HG03196 (cell line): ENCODE measurements around the gene RPS28.
A peak's percentile ranks its signal among the peaks of the same experiment; 100 is the strongest.
"Not testable (repeated sequence)": the region's sequence is repeated elsewhere in the genome, so short reads cannot be mapped to it uniquely, and the experiment has no call there.

ENCODE experiments used
- ATAC-seq: cut with Tn5 transposase; IDR thresholded peaks from one replicate; pipeline ENCODE4 v1.9.1; 2021; ENCODE audit not compliant: unreplicated experiment

Gene RPS28

GRCh38 chr19:8321067-8321985, at the start of gene RPS28, which contains the start of gene NDUFA7:
Gene RPS28 (plus strand): TSS chr19:8321496. CDS start chr19:8321531, 35 bp downstream.
Gene NDUFA7 (minus strand): TSS chr19:8321375. CDS start chr19:8321358, 17 bp downstream.
- peak; percentile 88 for ATAC-seq

- ATAC-seq = not testable (repeated sequence)
Observed at GRCh38 chr19:8276508-8276907, 44.8 kb upstream of the RPS28 start.

DNA sequence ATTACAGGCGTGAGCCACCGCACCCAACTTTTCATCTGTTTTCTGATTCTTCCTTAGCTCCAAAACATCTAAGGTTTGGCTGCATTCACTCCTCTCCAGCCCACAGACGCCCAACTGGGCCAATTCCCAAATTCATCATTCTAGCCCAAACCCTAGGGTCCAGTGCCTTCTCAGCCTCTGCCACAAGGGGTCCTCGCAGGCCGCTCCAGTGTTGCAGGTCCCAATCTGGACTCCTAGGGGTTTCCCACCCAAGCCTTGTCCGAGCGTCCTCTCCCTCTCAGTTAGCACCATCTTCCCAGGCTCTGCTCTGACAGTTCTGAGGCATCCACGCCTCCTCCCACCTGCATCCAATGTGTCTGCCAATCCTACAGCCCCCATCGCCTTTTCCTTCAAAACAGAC, 30.0 kb upstream of the RPS28 start:
- ATAC-seq = not testable (repeated sequence)

- no peak for ATAC-seq
Observed at GRCh38 chr19:8302357-8302691, 19.0 kb upstream of the RPS28 start.

- ATAC-seq = no peak
Observed at GRCh38 chr19:8302734-8303133, 18.6 kb upstream of the RPS28 start.

- ATAC-seq = no peak
Observed at GRCh38 chr19:8304841-8305621, 16.3 kb upstream of the RPS28 start.

DNA sequence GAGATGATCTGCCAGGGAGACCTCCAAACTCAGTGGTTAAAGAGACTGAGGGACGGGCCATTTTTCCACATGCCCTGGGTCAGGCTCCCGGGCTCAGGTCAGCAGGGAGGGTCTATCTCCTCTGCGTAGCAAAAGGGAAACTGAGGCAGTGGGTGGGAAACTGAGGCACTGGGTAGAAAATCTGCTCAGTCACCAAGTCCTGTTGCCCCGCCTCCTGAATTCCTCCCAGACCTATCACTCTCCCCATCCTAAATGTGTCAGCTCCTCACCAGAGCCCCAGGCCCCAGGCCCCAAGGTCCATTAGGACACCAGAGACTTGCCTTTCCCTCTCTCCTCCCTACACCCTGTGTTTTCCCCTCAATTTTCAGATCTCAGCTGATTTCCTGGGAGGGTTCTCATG, 15.5 kb upstream of the RPS28 start:
- no peak for ATAC-seq

GRCh38 chr19:8306235-8307054, 14.9 kb upstream of the RPS28 start:
- ATAC-seq = no peak

DNA sequence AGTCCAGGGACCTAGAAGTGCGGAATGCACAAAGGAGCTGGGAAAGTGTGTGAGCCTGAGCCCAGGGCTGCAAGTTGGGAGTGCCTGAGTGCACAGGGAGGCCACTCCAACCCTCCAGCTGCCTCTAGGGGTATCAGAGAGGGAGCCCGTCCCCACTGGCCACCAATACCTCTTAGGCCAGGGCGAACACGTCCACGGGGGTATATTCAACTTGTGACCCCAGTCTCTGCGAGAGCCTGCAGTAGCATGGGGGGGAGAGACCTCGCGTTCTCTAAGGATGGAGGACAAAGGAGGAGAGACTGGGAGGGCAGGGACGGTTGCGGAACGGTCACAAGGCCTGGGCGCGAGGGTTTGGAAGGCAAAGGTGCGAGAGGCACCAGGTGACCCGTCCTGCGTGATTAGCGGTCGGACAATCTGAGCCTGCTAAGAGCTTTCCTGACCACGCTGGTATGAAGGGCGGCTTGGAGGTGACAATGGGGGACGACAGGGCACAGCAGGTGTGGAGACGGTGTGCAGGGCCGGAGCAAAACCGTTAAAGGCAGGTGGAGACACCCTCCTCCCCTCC, 13.8 kb upstream of the RPS28 start:
- ATAC-seq = no peak

- ATAC-seq = peak; percentile 75
Observed at GRCh38 chr19:8307965-8308866, 13.1 kb upstream of the RPS28 start, which contains the start of gene CD320. Gene CD320 (minus strand): TSS chr19:8308358. CDS start chr19:8308290, 68 bp downstream.

DNA sequence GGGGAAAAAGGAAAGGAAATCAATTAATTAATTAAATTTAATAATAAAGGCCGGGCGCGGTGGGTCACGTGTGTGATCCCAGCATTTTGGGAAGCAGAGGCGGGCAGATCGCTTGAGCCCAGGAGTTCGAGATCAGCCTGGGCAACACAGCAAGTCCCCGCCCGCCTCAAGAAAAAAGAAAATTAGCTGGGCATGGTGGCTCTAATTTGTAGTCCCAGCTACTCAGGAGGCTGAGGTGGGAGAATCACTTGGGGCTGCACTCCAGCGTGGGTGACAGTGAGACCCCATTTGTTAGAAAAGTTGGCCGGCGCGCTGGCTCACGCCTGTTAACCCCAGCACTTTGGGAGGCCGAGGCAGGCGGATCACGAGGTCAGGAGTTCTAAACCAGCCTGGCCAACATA, 12.4 kb upstream of the RPS28 start:
- no peak for ATAC-seq

- no peak for ATAC-seq
Observed at GRCh38 chr19:8310342-8311055, 10.8 kb upstream of the RPS28 start.

DNA sequence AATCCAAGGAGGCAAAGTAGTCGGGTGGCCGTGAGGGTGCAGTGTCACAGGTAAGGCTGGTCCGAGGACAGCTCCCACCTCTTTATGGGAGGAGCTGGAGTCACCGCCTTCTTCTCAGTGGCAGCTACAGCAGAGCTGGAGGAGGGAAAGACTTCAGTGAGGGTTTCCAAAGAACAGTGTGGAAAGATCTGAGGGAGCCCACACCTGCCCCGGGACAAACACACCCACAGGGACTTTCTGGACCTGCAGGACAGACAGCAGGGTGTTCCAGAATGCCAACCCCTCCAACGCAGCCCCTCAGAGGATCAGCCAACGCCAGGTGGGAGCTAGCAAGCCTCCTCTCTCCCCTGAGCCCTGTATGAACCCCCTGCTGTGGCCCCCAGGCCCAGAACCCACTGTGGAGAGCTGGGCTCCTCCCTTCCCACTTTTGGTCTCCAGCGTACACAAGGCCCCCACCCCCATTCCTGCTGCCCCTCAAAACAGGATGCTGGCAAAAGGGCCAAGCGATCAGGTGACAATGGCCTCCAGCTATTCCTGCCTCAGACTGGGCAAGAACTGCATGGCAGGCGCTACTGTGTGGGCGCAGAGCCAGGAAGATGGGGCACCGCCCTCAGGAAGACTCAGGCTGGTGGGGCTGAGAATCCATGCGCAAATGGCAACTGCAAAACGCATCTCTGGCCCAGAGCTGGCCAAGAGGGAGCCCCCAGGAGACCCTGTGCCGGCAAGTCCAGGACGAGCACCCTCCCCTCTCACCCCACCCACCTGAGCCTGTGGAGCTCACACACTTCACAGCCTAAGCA, 9.6 kb upstream of the RPS28 start:
- no peak for ATAC-seq

DNA sequence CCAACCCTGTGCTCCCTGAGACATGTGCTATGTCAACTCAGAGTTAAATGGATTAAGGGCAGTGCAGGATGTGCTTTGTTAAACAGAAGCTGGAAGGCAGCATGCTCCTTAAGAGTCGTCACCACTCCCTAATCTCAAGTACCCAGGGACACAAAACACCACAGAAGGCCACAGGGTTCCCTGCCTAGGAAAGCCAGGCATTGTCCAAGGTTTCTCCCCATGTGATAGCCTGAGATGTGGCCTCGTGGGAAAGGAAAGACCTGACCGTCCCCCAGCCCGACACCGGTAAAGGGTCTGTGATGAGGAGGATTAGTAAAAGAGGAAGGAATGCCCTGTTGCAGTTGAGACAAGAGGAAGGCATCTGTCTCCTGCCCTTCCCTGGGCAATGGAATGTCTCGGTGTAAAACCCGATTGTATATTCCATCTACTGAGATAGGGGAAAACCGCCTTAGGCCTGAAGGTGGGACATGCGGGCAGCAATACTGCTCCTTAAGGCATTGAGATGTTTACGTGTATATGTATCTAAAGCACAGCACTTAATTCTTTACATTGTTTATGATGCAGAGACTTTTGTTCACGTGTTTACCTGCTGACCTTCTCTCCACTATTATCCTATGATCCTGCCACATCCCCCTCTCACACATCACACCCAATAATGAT, 6.2 kb upstream of the RPS28 start:
- not testable (repeated sequence) for ATAC-seq

GRCh38 chr19:8316351-8317125, 4.8 kb upstream of the RPS28 start:
- ATAC-seq = no peak

DNA sequence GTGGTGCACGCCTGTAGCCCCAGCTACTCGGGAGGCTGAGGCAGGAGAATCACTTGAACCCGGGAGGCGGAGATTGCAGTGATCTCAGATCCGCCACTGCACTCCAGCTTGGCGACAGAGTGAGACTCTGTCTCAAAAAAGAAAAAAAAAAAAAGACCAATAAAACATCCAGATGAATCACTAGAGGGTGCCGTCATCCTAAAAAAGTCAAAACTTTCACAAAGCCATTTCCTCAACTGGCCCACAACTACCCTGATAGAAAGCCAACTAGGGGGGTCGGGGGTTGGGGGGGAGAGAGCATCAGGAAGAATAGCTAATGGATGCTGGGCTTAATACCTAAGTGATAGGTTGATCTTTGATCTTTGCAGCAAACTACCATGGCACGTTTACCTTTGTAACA, 2.5 kb upstream of the RPS28 start:
- not testable (repeated sequence) for ATAC-seq
